HG03196 (cell line): ENCODE results near the gene B3GNT5.

Experiments
- ATAC-seq: cut with Tn5 transposase; IDR thresholded peaks from one replicate; pipeline ENCODE4 v1.9.1; 2021; ENCODE audit not compliant: unreplicated experiment

B3GNT5 gene

GRCh38 chr3:183317886-183318865 is 65.1 kb downstream of the B3GNT5 start:
- ATAC-seq, result no peak

- no peak for ATAC-seq
These were observed 65.8 kb downstream of the B3GNT5 start for GRCh38 chr3:183318877-183319276.

GRCh38 chr3:183319371-183319770 is 66.3 kb downstream of the B3GNT5 start:
- ATAC-seq, result no peak
